Activated gamma-delta T cell (primary cell): Measurements from ENCODE around the gene EPOP.
A peak's percentile ranks its signal among the peaks of the same experiment; 100 is the strongest.

Source experiments
- DNase-seq: peaks from one replicate; lab custom pipeline; 2025; lab: John Stamatoyannopoulos, UW

The EPOP gene

DNA sequence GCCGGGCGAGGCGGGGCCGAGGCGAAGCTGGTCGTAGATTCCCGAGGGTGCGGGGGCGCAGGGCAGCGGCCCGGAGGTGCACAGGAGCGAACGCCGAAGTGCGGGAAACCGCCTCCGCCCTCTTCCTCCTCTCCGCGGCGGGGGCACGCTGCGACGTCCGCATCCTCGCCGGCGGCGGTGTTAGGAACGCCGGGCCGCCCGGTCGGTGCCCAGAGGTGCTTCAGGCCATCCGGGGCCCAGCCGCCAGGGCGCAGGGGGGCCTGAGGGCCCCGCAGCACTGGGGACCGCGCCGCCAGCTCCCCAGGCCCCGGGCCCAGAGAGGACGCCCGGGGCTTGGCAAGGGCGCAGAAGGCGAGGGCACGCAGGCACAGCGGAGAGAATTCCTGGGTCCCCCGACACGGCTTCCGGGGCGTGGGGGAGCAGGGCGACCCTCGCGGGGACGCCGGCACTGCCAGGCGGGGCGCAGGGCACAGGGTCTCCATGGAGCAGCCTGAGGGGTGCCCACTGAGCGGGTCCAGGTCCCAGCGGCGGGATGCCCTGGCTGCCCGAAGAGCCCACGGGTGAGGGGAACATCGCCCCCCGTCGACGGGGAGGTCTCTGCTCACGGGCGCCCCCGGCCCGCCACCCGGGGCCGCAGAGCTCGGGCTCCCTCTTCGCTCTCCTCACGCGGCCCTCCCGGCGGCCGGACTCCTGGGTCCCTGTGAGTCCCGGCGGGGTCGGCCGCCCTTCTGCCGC is 576 bp downstream of the EPOP start:
- DNase-seq: peak; percentile 20

DNA sequence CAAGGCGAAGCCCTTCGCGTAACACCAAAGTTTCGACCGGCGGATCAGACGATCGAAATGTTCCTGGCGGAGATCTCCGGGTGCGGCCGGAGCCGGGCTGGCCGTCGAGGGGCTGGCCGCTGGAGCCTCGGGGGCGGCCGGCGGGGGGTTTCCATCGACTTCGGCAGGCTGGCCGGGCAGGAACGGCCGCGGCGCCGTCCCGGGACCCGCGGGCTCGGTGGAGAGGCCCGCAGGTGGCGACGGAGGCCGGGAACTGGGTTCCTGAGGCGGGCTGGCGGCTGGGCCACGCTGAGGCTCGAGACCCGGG is 1.1 kb downstream of the EPOP start:
- no peak for DNase-seq

DNA sequence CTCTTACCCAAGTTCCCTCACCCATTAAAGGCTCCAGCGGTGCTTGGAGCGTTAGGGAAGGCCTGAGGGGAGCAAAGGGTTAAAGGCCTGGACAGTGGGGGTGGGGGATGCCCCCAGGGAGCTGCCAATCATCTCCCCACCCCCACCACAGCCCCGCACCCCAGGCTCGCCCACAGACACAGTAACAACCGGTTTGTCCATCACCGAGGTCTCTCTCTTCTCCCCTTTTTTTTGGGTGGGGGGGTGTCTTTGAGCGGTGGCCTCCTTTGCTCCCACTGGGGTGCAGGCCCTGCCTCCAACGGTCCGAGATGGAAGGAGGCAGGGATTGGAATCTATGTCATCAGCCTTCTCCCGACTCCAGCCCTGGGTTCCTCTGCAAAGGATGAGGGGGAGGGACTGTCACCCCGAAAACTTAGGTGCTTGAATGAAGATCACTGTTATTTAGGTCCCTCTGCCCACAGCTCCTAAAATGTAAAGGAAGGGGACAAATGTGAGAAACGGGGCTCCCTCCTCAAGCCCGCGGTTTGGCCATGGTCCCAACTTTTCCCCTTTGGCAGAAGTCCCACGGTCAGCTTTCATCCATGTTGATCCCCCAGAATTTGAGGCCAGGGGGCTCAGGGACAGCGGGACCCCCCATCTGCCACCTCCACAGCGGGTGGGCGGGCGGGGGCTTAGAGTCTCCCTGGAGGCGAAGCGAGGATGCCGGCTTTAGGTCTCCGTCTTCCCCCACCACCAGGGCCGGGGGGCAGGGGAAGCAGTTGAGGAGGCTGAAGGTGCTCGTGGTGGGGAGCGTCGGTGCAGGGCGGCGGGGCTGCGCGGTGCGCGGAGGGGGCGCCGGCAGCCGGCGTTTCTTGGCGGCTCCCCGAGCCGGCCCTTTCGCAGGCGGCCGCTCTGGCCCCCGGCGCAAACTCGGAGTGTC is 1.7 kb downstream of the EPOP start:
- no peak for DNase-seq

DNA sequence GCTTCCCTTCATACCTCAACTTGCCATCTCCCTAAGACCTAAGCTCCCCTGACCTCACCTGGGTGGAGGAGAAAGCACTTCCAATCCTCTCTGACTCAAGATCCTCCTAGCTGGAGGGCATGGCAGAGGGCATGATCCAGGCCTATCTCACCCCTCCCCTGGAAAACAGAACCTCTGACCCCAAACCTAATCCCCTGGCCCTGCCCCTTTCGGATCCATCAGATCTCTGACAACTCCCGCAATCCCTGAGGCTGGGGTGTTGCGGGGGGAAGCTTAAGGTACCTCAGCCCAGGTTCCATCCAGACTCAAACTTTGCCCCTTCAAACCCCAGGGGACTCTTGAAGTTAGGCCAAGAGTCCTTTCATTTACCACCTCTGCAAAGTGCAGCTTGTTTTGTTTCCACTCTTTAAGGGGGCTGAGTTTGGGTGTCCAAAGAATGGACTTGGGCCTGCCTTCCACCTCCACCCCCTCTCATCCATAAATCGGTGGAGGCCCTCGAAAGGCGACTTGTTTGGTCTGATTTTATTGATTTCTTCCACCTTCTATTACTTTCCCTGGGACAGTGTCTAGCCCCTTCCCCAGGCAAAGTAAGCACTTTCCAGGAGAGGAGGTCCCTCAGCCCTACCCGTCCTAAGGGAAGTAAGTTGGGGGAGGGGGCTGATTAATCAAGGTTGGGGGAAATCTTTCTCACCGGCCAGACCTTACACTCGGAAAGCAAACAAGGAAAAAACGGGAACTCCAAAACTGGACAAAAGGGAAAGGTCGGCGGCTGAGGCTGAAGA is 2.6 kb downstream of the EPOP start:
- no peak for DNase-seq

DNA sequence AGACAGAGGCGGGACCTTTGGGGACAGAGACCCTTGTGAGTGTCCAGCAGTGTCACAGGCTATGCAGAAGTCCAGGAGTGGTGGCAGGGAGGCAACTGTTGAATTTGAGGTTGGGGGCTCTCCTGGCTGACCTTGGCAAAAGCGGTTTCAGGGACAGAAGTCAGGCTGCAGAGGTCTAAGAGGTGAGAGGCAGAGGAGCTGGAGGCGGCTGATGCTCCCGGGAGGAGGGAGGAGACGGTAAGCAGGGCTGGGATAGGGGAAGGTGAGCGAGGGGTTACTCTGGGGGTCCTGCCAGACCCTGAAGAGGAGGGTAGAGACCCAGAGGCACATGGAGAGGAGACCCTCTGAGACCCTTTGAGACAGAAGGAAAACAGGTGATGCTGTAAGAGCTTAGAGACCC is 5.2 kb downstream of the EPOP start:
- DNase-seq: no peak

DNA sequence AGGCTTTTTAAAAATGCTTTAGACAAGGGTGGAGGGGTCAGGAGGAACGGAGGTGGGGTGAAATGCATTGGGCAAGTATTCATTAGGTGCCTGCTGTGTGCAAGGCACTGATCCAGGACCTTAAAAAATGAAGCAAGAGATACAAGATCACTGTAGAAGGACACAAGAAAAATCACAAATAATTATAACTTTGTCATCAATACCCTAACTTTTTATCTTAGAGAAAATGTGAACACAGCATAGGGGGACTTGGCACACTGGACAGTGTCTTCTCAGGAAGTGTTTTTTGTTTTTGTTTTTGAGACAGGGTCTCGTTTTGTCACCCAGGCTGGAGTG is 7.0 kb downstream of the EPOP start:
- no peak for DNase-seq

DNA sequence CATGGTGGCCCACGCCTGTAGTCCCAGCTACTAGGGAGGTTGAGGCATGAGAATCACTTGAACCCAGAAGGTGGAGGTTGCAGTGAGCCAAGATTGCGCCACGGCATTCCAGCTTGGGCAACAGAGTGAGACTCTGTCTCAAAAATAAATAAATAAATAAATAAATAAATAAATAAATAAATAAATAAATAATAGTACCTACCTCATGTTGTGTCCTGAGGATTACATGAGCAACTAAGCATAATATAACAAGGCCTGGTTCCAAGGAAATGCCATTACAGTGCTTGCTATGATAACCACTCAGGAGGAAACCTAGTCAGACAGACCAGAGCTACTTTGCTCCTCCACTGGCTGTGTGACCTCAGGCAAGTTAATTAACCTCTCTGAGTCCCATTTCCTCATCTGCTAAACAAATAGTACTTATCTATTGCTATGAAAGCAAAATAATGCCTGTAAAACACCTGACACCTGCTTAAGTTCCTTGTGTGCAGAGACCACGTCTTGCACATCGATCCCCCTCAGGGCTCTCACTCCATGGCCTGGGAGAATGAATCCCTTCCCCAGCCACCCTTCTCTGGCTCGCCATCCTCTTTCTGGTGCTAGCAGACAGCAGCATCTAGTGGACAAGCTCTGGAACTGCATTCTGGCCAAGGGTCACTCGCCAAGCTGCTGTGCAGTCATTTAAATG is 7.5 kb downstream of the EPOP start:
- no peak for DNase-seq

DNA sequence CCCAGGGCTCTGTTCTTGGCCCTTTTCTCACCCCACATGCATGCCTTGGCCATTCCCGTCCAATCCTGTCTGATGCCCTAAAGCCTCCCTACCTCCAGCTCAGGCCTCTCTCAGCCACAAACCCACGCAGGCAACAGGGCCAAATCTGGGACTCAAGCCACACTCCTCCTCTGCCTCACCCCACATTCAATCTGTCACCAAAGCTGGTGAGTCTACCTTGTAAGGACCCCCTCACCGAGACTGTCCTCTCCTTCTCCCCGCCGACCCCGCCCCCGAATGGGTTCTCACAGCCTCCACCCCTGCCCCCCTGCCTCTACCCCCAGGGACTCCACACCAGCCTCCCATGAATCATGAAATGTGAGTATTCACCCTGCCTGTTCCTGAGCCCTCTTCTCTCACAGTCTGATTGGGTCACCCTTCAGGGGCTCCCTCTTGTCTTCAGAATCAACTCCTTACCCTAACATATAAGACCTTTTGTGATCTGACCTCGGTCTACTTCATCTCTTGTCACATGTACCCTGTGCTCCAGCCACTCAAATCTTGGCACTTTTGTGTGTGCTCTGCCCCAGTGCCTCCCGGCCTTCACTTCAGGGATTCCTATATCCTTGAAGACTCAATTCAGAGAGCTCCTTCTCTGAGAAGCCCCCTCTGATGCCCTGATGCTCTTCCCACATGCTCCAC is 10.7 kb downstream of the EPOP start:
- no peak for DNase-seq

DNA sequence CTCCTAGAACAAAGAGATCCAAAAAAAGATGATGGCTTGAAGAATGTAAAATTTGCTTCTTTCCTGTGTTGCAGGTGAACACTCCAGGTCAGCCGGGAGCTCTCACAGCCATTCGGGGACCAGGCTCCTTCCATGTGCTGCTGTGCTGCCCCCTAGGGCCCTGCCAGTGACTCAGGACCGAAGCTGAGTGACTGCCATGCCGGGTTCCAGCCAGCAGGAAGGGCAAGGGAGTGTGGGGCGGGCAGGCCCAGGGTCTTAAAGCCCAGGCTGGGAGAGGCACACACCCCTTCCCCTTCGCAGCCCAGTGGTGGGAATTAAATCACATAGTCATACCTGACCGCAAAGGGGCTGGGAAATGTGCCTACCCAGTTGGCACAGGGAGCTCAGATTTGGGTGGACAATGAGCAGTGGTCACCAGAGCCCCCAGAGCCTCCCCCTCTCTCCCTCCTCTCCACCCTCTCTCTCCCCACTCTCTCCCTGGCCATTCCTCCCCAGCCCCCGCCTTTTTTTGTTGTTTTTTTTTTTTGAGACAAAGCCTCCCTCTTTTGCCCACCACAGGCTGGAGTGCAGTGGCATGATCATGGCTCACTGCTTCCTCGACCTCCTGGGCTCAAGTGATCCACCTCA is 11.5 kb downstream of the EPOP start:
- DNase-seq: no peak

DNA sequence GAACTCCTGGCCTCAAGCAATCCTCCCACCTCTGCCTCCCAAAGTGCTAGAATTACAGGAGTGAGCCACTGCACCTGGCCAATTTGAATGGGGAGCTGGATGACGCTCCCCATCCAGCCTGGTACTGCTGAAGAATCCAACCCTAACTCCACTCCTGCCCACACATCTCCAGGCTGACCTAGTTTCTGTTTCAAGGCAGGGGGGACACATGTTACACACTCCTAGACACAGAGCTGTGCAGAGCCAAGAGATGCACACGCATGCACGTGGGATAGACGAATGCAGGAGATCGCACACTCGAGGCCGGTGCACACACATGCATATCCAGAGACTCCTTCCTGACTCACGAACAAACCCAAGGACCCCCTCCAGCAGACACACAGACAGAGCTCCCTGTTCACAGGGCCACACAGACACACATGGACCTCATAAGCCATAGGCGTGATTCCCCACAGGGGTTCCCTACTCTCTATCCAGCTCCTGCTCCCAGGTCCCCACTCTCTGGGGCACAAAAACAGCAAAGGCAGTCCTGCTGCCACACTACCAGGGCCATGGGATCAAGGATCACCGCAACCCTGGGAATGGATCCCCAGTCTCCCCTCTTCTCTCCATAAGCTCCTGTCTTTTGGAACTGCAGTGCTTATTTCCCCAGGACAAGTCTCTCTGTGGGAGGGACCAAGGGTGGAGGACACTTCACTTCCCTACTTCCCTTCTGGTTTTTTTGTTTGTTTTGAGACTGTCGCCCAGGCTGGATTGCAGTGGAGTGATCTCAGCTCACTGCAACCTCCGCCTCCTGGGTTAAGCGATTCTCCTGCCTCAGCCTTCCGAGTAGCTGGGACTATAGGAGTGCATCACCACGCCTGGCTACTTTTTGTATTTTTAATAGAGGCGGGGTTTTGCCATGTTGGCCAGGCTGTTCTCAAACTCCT is 14.4 kb downstream of the EPOP start:
- DNase-seq: no peak

DNA sequence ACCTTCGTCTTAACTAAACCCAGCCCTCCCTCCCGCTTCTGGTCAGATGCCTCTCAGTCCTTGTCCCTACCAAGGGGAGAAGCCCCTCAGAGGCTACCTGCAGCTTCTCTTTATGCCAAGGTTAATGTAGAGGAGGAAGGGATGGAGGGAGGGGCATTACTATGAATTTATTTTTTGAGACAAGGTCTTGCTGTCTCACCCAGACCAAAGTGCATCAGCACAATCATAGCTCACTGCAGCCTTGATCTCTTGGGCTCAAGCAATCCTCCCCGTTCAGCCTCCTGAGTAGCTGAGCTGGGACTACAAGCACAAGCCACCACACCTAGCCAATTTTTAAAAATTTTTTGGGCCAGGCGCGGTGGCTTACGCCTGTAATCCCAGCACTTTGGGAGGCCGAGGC is 15.3 kb downstream of the EPOP start:
- DNase-seq: no peak

DNA sequence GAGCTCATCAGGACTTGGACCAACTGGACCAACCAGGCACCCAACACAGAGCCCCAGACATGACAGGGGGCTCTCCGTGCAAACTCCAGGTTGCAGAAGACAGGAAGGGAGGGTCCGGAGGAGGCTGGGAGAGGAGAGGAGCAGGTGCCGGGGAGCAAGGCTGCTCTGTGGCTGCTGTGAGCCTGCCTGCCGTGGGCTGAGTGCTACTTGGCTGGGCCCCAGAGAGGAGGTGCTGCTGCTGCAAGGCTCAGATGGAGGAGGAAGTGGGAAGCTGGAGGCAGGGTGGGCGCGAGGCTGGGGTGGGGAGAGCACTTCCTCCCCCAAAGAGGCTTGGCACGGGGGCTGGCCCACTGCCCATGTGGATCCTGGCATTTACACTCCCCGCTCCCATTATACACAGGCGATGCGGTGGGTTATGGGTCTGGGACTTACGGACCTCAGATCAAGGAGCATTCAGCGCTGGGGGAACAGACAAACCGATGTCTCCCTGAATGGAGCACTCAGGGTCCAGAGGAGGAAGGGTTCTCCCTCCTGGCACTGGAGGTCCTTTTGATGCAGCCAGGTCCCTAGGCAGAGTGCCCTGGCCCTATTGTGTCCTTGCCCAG is 15.9 kb downstream of the EPOP start:
- DNase-seq: no peak

DNA sequence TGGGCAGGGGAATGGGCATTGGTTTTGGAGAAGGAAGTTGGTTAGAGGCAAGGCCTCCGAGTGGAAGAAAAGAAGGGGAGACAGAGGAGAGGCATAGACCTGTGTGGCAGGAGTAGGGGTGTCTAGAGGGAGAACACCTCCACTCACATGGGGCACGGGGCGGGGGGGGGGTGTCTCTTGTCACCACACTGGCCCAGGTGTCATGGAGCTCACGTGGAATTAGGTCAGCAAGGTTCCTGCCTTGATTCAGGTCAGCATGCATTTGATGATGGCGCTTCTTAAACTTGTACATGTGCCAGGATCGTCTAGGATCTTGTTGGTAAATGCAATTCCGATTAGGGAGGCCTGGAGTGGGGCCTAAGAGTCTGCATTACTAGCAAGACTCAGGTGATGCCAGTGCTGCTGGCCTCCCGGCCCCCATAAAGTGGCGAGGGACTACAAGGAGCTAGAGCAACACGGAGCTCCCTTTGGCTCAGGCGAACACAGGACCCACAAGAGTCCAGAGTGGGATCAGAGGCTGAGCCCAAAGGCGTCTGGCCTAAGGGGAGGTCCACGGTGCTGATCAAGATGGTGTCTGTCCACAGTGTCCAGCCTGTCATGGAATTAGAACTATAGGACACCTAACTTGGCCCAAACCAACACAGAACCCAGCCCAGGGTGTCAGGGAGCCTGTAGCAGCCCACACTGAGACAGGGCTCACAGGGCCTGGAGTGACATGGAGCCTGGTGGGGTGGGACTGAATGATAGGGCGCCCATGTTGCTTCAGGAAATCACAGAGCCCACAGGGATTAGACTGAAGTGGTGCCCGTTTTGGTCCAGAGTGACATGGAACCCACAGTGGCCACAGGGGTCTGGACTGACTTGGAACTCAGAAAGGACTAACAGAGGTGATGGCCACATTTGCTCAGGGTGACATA is 16.7 kb downstream of the EPOP start:
- no peak for DNase-seq

DNA sequence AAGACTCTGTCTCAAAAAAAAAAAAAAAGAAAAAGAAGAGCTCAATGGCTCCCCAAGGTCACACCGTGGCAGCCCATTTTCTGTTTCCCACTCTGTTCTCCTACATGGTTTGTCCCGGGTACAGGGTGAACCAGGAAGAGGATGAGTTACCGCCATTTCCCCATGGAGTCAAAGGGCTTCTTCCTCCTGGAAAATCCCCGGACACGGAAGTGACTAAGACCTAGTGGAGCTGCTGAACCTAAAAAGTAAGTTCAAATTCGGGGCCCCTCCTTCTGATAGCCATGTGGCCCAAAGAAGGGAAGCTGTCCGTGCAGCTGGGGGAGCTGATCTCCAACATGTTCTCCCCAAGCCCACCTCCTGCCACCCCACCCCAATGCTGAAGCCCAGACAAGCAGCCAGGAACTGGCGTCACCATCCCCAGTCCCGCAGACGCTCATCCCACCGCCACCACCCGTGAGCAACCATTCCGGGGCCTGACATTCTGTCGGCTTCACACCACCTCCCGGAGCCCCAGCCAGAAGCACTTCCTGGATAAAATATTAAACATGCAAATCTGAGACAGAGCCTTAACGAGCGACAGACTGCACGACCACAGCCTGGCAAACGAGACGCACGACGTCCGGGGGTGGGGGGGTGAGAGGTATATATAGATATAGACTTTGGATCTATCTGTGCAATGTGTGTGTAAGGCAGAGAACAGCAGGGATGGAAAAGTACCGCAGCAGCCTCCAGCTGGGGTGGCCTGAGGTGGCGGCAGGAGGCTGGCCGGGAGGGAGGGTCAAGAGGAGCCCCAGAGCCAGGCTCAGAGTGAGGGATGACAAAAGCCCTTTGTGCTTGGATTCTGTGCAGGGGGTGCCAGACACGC is 17.6 kb downstream of the EPOP start:
- DNase-seq: no peak

DNA sequence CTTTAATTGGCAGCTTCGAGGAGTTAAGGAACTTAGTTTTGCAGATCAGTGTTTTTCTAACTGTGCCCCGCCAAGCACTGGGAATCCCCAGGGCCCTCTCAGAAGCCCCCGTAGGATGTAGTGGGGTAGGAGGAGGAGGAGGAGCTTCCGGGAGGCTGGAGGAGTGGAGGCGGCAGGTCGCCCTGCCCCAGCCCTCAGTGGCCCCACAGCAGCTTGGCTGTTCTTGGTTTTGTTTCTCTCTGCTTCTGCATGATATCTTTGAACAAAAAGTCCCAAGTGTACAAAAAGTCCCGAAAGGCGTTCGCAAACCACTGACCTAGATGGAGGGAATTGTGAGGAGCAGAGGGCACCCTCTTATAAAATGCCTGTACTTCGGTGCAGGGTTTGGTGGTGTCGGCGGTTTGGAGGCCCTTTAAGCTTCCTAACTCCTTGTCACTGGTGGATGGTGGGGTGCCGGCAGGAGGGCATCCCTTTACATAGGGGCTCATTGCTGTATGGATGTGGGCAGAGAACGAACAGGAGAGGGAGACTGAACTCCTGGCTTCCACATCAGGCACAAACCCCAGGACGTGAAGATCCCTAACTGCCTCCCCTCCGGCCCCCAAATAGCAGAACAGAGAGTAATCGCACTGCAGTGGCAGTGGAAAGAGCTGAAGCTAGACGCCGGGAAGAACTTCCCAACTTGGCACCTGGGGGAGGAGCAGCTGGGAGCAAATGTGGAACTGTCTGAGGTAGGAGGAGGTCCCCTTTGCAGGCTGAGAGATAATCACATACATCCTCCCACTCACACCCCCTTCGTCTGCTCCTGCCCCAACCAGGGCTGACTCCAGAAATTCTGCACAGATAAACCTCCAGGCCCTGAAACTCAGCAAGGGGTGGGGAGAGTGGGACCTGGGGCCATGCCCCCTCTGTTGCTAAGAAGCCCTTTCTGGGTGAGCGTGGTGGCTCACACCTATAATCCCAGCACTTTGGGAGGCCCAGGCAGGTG is 20.1 kb downstream of the EPOP start:
- no peak for DNase-seq

DNA sequence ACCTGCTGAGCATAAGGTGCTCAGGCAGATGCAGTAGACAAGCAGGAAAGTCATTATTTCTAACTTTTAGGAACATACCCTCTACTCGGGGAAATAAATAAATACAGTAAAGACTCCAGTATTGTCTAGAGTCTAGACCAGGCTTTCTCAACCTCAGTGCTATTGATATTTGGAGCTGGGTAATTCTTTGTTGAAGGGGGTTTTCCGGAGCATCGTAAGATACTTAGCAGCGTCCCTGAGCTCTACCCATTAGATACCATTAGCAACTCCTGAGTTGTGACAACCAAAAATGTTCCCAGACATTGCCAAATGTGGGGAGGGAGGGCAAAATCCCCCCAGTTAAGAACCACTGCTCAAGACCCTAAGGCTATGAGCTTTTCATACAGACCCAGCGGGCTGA is 21.1 kb downstream of the EPOP start:
- no peak for DNase-seq
